Suprapubic skin (tissue), 4 donors: ENCODE measurements around the gene CCDC92B. TPM values are rescaled to one million over a fixed set of nuclear protein-coding genes. Genes with fewer than 3 reads are reported as not detected.

ENCODE experiments used
- DNase-seq, 2 donors: peaks; one replicate each; pipeline ENCODE4 v3.0.0-alpha.2; 2019; ENCODE audit warnings: low spot score in 2 of 2
- H3K27ac ChIP-seq: fragments of 200-600 bp; sonication (generic); one replicate; pipeline ENCODE4 v1.5.1; 2019
- H3K27me3 ChIP-seq: fragments of 200-600 bp; sonication (generic); one replicate; pipeline ENCODE4 v1.5.1; 2019
- H3K36me3 ChIP-seq: fragments of 200-600 bp; sonication (generic); one replicate; pipeline ENCODE4 v1.5.1; 2019
- H3K4me1 ChIP-seq: fragments of 200-600 bp; sonication (generic); one replicate; pipeline ENCODE4 v1.5.1; 2019
- H3K4me3 ChIP-seq: fragments of 200-600 bp; sonication (generic); one replicate; pipeline ENCODE4 v1.5.1; 2019; ENCODE audit warnings: mild to moderate bottlenecking
- H3K9me3 ChIP-seq: fragments of 200-600 bp; sonication (generic); one replicate; pipeline ENCODE4 v1.5.1; 2019
- EP300 ChIP-seq: sonication (generic); formaldehyde crosslinking; IDR thresholded peaks from one replicate; pipeline ENCODE4 v1.6.1; 2017; ENCODE audit warnings: antibody characterized with exemption
- POLR2A ChIP-seq, 2 donors: fragments of 450-650 bp; IDR thresholded peaks; one replicate each; pipeline ENCODE4 v1.6.1; 2017; ENCODE audit warnings: antibody characterized with exemption in 2 of 2, mild to moderate bottlenecking in 2 of 2, moderate library complexity in 2 of 2
- POLR2AphosphoS5 ChIP-seq, 3 donors: sonication (generic); formaldehyde crosslinking; IDR thresholded peaks; one replicate each; pipeline ENCODE4 v1.6.1; 2017; ENCODE audit warnings: antibody characterized with exemption in 3 of 3
- WGBS: methylation state at CpG from one replicate; pipeline ENCODE4 v1.1.5; 2018; 5-methylcytosine and 5-hydroxymethylcytosine counted together
- total RNA-seq, 4 donors: library from RNA; depleted of rRNA; stranded (reverse); fragments of >200 nt; gene quantifications; one replicate each; pipeline ENCODE4 v1.1.0, GENCODE V29; 2016
- TF ChIP-seq, protein P1 (sequence below), 2 donors: fragments of 200-600 bp in 1 of 2; fragments of 450-650 bp in 1 of 2; sonication (generic) in 1 of 2; IDR thresholded peaks; one replicate each; pipeline ENCODE4 v1.5.1; 2016 to 2019; ENCODE audit warnings: antibody characterized with exemption in 2 of 2, mild to moderate bottlenecking in 1 of 2, moderate library complexity in 1 of 2

The CCDC92B gene
- total RNA-seq, 4 donors from 2014 or later = 0.42 to 1.6 (median 0.84) TPM

DNA sequence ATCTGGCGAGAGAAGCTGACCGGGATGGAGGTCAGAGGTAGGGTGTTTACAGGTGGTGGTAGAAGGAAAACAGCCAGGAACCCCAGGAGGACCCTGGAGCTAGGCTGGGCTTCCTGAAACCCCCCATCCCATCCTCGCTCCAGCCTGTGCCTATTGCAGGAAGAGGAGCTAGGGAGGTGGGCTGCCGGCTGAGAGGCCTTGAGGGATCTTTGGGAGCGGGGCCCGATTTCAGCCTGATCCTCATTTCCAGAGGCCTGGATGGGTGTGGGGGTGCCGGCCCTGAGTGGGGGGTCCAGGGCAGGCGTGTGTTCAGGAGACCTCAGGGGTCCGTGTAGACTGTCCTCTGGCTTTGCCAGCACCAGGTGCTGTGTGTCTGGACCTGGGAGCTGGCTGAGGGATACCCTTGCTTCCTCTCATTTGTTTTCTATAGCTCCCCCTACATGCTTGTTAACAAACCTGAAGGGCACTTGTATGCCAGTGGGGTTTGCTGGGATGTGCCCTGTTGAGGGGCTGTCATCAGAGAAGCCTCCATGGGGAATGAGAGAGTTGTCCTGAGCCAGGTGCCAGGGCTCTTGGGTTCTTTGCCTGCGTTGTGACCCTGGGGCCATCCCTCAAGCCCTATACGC, 27.9 kb upstream of the CCDC92B start:
- no peak for DNase-seq
- H3K36me3 ChIP-seq = no peaks in the 10 kb centered on the region
- 25% methylated on average over 7 of the region's 11 CpGs for WGBS
- no peaks in the 10 kb centered on the region for H3K9me3 ChIP-seq
- TF ChIP-seq, protein P1, sequence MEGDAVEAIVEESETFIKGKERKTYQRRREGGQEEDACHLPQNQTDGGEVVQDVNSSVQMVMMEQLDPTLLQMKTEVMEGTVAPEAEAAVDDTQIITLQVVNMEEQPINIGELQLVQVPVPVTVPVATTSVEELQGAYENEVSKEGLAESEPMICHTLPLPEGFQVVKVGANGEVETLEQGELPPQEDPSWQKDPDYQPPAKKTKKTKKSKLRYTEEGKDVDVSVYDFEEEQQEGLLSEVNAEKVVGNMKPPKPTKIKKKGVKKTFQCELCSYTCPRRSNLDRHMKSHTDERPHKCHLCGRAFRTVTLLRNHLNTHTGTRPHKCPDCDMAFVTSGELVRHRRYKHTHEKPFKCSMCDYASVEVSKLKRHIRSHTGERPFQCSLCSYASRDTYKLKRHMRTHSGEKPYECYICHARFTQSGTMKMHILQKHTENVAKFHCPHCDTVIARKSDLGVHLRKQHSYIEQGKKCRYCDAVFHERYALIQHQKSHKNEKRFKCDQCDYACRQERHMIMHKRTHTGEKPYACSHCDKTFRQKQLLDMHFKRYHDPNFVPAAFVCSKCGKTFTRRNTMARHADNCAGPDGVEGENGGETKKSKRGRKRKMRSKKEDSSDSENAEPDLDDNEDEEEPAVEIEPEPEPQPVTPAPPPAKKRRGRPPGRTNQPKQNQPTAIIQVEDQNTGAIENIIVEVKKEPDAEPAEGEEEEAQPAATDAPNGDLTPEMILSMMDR (IDR thresholded peaks at IDR 0.05) = no peak
- no peak for TF ChIP-seq POLR2A (IDR thresholded peaks at IDR 0.05)
- no peak for TF ChIP-seq EP300
- TF ChIP-seq POLR2AphosphoS5 (IDR thresholded peaks at IDR 0.05) = no peak
- peak overlapping the region; percentile 37 for H3K4me3 ChIP-seq
- no peak overlapping the region for H3K27ac ChIP-seq
- H3K27me3 ChIP-seq = peaks cover 66% of the 10 kb centered on the region
- peaks cover 10% of the 10 kb centered on the region for H3K4me1 ChIP-seq

DNA sequence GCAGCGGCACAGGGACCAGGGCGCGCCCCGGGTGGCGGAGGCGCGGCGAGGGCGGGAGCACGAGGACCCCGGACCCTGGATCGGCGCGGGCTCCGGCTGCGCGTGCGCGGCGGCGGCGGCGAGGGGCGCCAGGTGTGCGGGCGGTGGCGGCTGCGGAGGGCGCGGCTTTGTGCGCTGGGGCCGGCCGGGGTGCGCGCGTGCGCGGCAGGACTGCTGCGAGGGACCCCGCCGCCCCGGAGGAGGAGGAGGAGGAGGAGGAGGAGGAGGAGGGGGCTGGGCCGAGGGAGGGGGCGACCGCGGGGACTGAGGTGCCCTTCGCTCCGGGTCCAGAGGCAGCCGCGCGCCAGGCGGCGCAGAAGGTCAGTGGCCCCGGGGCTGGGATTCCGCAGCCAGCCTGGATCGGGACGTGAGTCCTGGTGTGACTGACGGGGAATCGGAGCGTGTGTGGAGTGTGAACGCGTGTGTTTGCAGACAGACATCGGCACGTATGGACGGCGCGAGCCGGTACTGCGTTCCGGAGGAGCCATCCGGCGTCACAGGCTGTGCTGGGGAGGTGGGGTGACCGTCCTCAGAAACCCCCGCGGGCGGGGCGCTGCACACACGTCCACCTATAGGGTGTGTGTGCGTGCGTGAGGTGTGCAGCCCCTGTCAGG, 27.3 kb upstream of the CCDC92B start:
- DNase-seq = no peak
- no peak overlapping the region for H3K27ac ChIP-seq
- H3K4me3 ChIP-seq = peak overlapping the region; percentile 37
- no peaks in the 10 kb centered on the region for H3K36me3 ChIP-seq
- H3K9me3 ChIP-seq = no peaks in the 10 kb centered on the region
- peaks cover 10% of the 10 kb centered on the region for H3K4me1 ChIP-seq
- 0% methylated on average over 4 of the region's 80 CpGs for WGBS
- TF ChIP-seq, protein P1 (IDR thresholded peaks at IDR 0.05) = no peak
- TF ChIP-seq POLR2AphosphoS5 (IDR thresholded peaks at IDR 0.05) (no peak), EP300 (no peak), POLR2A (IDR thresholded peaks at IDR 0.05) (no peak)
- peaks cover 73% of the 10 kb centered on the region for H3K27me3 ChIP-seq

DNA sequence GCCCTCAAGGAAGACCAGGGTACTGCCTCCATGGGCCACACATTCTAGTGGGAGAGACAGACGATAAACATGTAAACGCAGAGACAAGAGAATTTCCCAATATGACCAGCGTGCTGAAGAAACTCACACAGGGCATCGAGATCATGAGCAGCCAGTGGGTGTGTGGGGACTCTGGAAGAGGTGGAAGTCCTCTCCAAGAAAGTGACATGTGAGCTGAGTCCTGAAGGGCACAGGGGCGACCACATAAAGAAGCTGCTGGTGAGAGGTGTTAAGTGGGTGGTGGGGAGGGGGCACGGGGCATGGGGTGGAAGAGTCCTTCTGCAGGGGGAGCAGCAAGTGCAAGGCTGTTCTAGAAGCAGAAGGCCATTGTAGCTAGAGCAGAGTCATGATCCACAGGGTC, 25.8 kb upstream of the CCDC92B start:
- TF ChIP-seq EP300 (no peak), POLR2AphosphoS5 (IDR thresholded peaks at IDR 0.05) (no peak), POLR2A (IDR thresholded peaks at IDR 0.05) (no peak)
- TF ChIP-seq, protein P1 (IDR thresholded peaks at IDR 0.05) = no peak
- peaks cover 76% of the 10 kb centered on the region for H3K27me3 ChIP-seq
- H3K4me3 ChIP-seq = no peak overlapping the region
- H3K9me3 ChIP-seq = no peaks in the 10 kb centered on the region
- H3K4me1 ChIP-seq = peaks cover 10% of the 10 kb centered on the region
- no peak overlapping the region for H3K27ac ChIP-seq
- H3K36me3 ChIP-seq = no peaks in the 10 kb centered on the region
- 84% methylated on average over 6 of the region's 6 CpGs for WGBS
- DNase-seq = no peak

DNA sequence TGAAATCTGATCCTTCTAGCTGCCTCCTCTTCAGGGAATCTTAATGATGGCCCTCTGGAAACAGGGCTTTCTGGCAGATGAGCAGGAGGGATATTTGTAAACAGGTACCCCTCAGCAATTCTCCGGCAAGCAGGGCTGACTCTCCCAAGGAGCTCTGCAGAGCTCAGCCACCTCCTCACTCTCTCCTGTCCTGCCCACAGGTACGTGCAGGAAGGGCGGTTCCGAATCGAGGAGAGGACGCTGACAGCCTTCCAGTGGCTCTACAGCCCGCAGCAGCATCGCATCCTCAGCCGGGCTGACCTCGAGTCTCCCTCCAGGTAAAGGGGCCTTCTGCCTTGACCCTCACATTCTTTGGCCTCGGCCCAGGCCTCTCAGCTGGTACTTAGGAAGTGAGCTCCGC, 20.7 kb upstream of the CCDC92B start:
- DNase-seq = no peak

DNA sequence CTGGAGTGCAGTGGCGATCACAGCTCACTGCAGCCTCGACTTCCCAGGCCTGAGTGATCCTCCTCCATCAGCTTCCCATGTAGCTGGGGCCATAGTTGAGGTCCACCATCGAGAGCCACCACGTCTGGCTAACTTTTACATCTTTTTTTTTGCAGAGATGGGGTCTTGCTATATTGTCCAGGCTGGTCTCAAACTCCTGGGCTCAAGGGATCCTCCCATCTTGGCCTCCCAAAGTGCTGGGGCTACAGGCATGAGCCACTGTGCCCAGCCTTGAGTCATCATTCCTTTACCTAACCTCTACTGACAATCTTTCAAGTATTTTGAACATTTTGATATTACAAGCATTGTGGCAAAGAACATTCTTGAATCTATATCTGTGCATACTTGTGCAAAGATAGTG, 9.4 kb upstream of the CCDC92B start:
- Histone ChIP-seq H3K27ac (no peak overlapping the region), H3K9me3 (no peaks in the 10 kb centered on the region), H3K36me3 (no peaks in the 10 kb centered on the region), H3K4me3 (no peak overlapping the region), H3K27me3 (peaks cover 63% of the 10 kb centered on the region), H3K4me1 (peaks cover 11% of the 10 kb centered on the region)
- TF ChIP-seq EP300 = no peak
- no peak for TF ChIP-seq POLR2A (IDR thresholded peaks at IDR 0.05)
- TF ChIP-seq, protein P1 (IDR thresholded peaks at IDR 0.05) = no peak
- TF ChIP-seq POLR2AphosphoS5 (IDR thresholded peaks at IDR 0.05) = no peak
- no peak for DNase-seq
- 61% methylated on average over 4 of the region's 4 CpGs for WGBS

More for the DNA sequence above, 20.7 kb upstream of the CCDC92B start:
- WGBS = 33% methylated on average over 12 of the region's 12 CpGs
- Histone ChIP-seq H3K4me1 (no peaks in the 10 kb centered on the region), H3K9me3 (no peaks in the 10 kb centered on the region), H3K36me3 (no peaks in the 10 kb centered on the region), H3K27ac (no peak overlapping the region), H3K27me3 (peaks cover 43% of the 10 kb centered on the region), H3K4me3 (no peak overlapping the region)
- TF ChIP-seq, protein P1 (IDR thresholded peaks at IDR 0.05) = no peak
